OCI-LY7 (cell line): ENCODE data around the gene ZMPSTE24. TPM values are rescaled to one million over a fixed set of nuclear protein-coding genes. Genes with fewer than 3 reads are reported as not detected.
A peak's percentile ranks its signal among the peaks of the same experiment; 100 is the strongest.

Source experiments
- BruUV-seq: library from RNA; stranded (reverse); fragments of 400-500 nt; replicated peaks from 2 replicates; lab custom pipeline; 2021; lab: Mats Ljungman, UMichigan
- CTCF ChIA-PET: fragments of 300-600 bp; sonication (Branson Sonifier 250); formaldehyde crosslinking; loops from one replicate; lab custom pipeline; 2022; ENCODE audit warnings: antibody characterized with exemption; ENCODE audit not compliant: unreplicated experiment; lab: Charles Lee
- POLR2A ChIA-PET: fragments of 300-600 bp; sonication (Branson Sonifier 250); formaldehyde crosslinking; loops from one replicate; lab custom pipeline; 2022; ENCODE audit warnings: antibody characterized with exemption; lab: Charles Lee
- DNase-seq: peaks from one replicate; pipeline ENCODE4 v3.0.0-alpha.2; 2015; ENCODE audit warnings: low spot score
- H2AFZ ChIP-seq: fragments of 200-600 bp; sonication (generic), shearing (Covaris generic); 2 replicates; pipeline ENCODE4 v1.6.1; 2014; ENCODE audit warnings: mild to moderate bottlenecking, antibody characterized with exemption, low read length, moderate library complexity
- H3K27ac ChIP-seq: fragments of 200-600 bp; sonication (generic); 2 replicates; pipeline ENCODE4 v1.5.1; 2014; ENCODE audit warnings: mixed run types, low read depth, mild to moderate bottlenecking, moderate library complexity, low read length, inconsistent platforms; ENCODE audit not compliant: poor library complexity, severe bottlenecking
- H3K36me3 ChIP-seq: fragments of 200-600 bp; sonication (generic); 2 replicates; pipeline ENCODE4 v1.6.1; 2014; ENCODE audit warnings: mild to moderate bottlenecking, antibody characterized with exemption, low read length, moderate library complexity, mixed read lengths; ENCODE audit not compliant: insufficient read depth
- H3K4me1 ChIP-seq: fragments of 200-600 bp; sonication (generic); 2 replicates; pipeline ENCODE4 v1.5.1; 2014; ENCODE audit warnings: mild to moderate bottlenecking, low read length; ENCODE audit not compliant: insufficient read depth, poor library complexity, severe bottlenecking
- H3K4me2 ChIP-seq: fragments of 200-600 bp; sonication (generic); 2 replicates; pipeline ENCODE4 v1.6.1; 2014; ENCODE audit warnings: mild to moderate bottlenecking, low read length
- H3K4me3 ChIP-seq: fragments of 200-600 bp; sonication (generic); 2 replicates; pipeline ENCODE4 v1.5.1; 2014; ENCODE audit warnings: mild to moderate bottlenecking, low read depth, low read length; ENCODE audit not compliant: poor library complexity, severe bottlenecking
- H3K79me2 ChIP-seq: fragments of 200-600 bp; sonication (generic); 2 replicates; pipeline ENCODE4 v1.6.1; 2016; ENCODE audit warnings: low read depth, mild to moderate bottlenecking, low read length, moderate library complexity, mixed read lengths; ENCODE audit not compliant: insufficient read depth
- H3K9me2 ChIP-seq: fragments of 200-600 bp; sonication (generic); 2 replicates; pipeline ENCODE4 v1.6.1; 2016; ENCODE audit warnings: mild to moderate bottlenecking, low read length, mixed read lengths; ENCODE audit not compliant: insufficient read depth
- H3K9me3 ChIP-seq: fragments of 200-600 bp; sonication (generic); 2 replicates; pipeline ENCODE4 v1.6.1; 2014; ENCODE audit warnings: mild to moderate bottlenecking, mixed run types, low read length, mixed read lengths
- H4K20me1 ChIP-seq: fragments of 200-600 bp; sonication (generic); 2 replicates; pipeline ENCODE4 v1.6.1; 2014; ENCODE audit warnings: mild to moderate bottlenecking, antibody characterized with exemption, low read length, moderate library complexity, mixed read lengths; ENCODE audit not compliant: insufficient read depth
- EZH2phosphoT487 ChIP-seq: fragments of 200-600 bp; sonication (generic); IDR thresholded peaks from 2 replicates; pipeline ENCODE4 v1.6.1; 2018; ENCODE audit warnings: low read depth, borderline replicate concordance, mild to moderate bottlenecking, mixed run types, antibody characterized with exemption, low read length, moderate library complexity, mixed read lengths
- intact Hi-C: fragments of 100-400 bp; cut with micrococcal nuclease; formaldehyde crosslinking; loops from one replicate; pipeline ENCODE4 v1.10.0; 2022; ENCODE audit not compliant: unreplicated experiment
- total RNA-seq, 2 experiments: library from RNA; depleted of rRNA in 1 of 2; stranded (reverse); fragments of >200 nt in 1 of 2; shearing (Covaris generic) in 1 of 2; gene quantifications; 2 replicates each; pipeline ENCODE4 v1.2.3, GENCODE V29; 2014 to 2022
- TF ChIP-seq, protein P1 (sequence below): fragments of 200-600 bp; sonication (generic); conservative IDR thresholded peaks from 2 replicates; pipeline ENCODE4 v1.5.1; 2014; ENCODE audit warnings: mild to moderate bottlenecking, antibody characterized with exemption, low read length, moderate library complexity, mixed read lengths

The ZMPSTE24 gene
- total RNA-seq, 2 experiments from 2014 or later: 15.8 to 24.3 TPM

DNA sequence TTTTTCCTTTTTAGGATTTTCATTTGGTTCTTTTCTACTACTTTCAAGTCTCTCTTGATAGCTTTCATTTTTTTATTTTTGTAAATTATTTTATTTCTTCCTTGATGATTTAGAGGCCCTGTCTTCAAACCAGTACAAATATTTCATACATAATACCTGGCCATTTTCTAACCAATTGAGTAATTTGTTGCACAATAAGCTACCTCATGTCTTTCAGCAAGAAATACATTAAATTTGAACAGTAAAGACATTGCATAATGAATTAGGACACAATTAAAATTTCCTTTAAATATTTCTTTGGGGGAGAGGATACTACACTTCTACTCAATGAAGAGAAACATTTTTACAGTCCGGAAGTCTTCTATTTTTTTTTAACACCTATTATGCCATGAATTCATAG is 74.7 kb downstream of the ZMPSTE24 start:
- H3K9me2 ChIP-seq: no peaks in the 10 kb centered on the region
- H3K4me2 ChIP-seq: no peak overlapping the region
- ChIA-PET CTCF (no interaction called here), POLR2A (no interaction called here)
- no TSS peak for BruUV-seq
- intact Hi-C loops: no loop called here
- H3K27ac ChIP-seq: no peak overlapping the region
- H3K4me1 ChIP-seq: no peaks in the 10 kb centered on the region
- H4K20me1 ChIP-seq: no peaks in the 10 kb centered on the region
- H3K9me3 ChIP-seq: no peaks in the 10 kb centered on the region
- no peaks in the 10 kb centered on the region for H3K36me3 ChIP-seq
- H3K79me2 ChIP-seq: no peaks in the 10 kb centered on the region
- no peak for TF ChIP-seq EZH2phosphoT487
- TF ChIP-seq, protein P1, sequence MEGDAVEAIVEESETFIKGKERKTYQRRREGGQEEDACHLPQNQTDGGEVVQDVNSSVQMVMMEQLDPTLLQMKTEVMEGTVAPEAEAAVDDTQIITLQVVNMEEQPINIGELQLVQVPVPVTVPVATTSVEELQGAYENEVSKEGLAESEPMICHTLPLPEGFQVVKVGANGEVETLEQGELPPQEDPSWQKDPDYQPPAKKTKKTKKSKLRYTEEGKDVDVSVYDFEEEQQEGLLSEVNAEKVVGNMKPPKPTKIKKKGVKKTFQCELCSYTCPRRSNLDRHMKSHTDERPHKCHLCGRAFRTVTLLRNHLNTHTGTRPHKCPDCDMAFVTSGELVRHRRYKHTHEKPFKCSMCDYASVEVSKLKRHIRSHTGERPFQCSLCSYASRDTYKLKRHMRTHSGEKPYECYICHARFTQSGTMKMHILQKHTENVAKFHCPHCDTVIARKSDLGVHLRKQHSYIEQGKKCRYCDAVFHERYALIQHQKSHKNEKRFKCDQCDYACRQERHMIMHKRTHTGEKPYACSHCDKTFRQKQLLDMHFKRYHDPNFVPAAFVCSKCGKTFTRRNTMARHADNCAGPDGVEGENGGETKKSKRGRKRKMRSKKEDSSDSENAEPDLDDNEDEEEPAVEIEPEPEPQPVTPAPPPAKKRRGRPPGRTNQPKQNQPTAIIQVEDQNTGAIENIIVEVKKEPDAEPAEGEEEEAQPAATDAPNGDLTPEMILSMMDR: no peak
- no peak for DNase-seq
- no peak overlapping the region for H2AFZ ChIP-seq
- no peak overlapping the region for H3K4me3 ChIP-seq

GRCh38 chr1:40337443-40337842 is 79.4 kb downstream of the ZMPSTE24 start:
- Histone ChIP-seq H3K4me2 (no peak overlapping the region), H3K27ac (no peak overlapping the region), H4K20me1 (no peaks in the 10 kb centered on the region), H3K9me3 (no peaks in the 10 kb centered on the region), H2AFZ (no peak overlapping the region), H3K36me3 (no peaks in the 10 kb centered on the region), H3K4me3 (no peak overlapping the region), H3K79me2 (no peaks in the 10 kb centered on the region), H3K4me1 (peaks cover 22% of the 10 kb centered on the region), H3K9me2 (no peaks in the 10 kb centered on the region)
- POLR2A ChIA-PET: interaction anchor here (0.5 to 2.3 kb wide), 3 partner anchors 60 to 186 kb away, joined by 3 to 7 read pairs (median 3); no protein-coding TSS in a partner anchor
- CTCF ChIA-PET: interaction anchor here (1.2 to 2.0 kb wide), 4 partner anchors 23 to 185 kb away, joined by 3 to 19 read pairs (median 6); no protein-coding TSS in a partner anchor
- intact Hi-C loops: no loop called here
- BruUV-seq: no TSS peak
- DNase-seq: no peak
- TF ChIP-seq, protein P1: no peak
- no peak for TF ChIP-seq EZH2phosphoT487

DNA sequence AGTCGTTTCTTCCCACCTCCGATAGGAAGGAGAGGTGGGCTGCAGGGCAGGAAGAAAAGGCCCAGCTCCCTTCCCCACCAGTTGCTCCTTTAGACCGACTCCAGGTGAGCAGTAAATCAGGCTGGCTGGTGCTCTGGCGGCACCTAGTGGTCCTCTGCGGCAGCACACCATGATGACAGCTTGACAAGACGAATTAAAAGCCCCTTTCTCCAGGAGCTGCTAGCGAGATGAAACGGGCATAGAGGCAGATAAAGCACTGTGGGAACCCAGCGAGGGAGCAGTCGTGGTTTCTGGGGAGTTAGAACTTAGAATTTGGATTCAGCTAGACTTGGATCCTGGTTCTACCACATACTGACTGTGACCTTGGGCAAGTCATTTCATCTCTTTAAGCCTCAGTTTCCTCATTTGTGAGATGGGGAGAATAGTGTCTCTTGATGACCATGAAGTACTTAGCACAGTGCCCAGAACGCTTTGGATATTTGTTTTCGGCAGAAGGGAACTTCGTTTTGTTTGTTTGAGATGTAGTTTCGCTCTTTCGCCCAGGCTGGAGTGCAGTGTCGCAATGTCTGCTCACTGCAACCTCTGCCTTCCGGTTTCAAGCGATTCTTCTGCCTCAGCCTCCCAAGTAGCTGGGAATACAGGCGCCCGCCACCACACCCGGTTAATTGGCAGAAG is 80.8 kb downstream of the ZMPSTE24 start:
- H3K36me3 ChIP-seq: no peaks in the 10 kb centered on the region
- no peaks in the 10 kb centered on the region for H3K79me2 ChIP-seq
- H2AFZ ChIP-seq: peak overlapping the region; percentile 50; the same call in 1 of the 2 replicates
- ChIA-PET CTCF (interaction anchor here (0.6 to 2.0 kb wide), 11 partner anchors 24 to 254 kb away, joined by 3 to 19 read pairs (median 4); partner anchors contain the start of genes SMAP2 and ZFP69B), POLR2A (interaction anchor here (0.5 to 2.3 kb wide), 11 partner anchors 13 to 363 kb away, joined by 3 to 7 read pairs (median 3); no protein-coding TSS in a partner anchor)
- peak overlapping the region; percentile 31 for H3K4me2 ChIP-seq
- DNase-seq: peak; percentile 88
- no peaks in the 10 kb centered on the region for H3K9me3 ChIP-seq
- no peaks in the 10 kb centered on the region for H4K20me1 ChIP-seq
- no peaks in the 10 kb centered on the region for H3K9me2 ChIP-seq
- H3K4me3 ChIP-seq: no peak overlapping the region
- no TSS peak for BruUV-seq
- TF ChIP-seq, protein P1: peak; percentile 99
- no peak for TF ChIP-seq EZH2phosphoT487
- no peak overlapping the region for H3K27ac ChIP-seq
- H3K4me1 ChIP-seq: peaks cover 22% of the 10 kb centered on the region
- intact Hi-C loops: loop anchor here (1.0 to 2.0 kb wide), 6 partner anchors 22 to 261 kb away; partner anchors contain the start of gene COL9A2
